ENCODE data around the gene UBAP1.

DNA sequence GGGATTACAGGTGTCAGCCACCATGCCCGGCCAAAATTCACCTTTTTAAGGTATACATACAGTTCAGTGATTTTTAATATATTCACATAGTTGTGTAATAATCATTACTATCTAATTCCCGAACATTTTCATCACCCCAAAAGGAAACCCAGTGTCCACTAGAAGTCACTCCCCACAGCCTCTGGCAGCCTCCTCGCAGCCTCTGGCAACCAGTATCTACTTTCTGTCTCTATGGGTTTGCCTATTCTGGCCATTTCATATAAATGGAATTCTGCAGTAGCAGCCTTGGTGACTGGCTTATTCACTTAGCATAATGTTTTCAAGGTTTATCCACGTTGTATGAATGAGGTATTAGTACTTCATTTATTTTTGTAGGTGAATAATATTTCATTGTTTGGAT, 59.0 kb downstream of the UBAP1 start:
- TF ChIP-seq, protein P1, sequence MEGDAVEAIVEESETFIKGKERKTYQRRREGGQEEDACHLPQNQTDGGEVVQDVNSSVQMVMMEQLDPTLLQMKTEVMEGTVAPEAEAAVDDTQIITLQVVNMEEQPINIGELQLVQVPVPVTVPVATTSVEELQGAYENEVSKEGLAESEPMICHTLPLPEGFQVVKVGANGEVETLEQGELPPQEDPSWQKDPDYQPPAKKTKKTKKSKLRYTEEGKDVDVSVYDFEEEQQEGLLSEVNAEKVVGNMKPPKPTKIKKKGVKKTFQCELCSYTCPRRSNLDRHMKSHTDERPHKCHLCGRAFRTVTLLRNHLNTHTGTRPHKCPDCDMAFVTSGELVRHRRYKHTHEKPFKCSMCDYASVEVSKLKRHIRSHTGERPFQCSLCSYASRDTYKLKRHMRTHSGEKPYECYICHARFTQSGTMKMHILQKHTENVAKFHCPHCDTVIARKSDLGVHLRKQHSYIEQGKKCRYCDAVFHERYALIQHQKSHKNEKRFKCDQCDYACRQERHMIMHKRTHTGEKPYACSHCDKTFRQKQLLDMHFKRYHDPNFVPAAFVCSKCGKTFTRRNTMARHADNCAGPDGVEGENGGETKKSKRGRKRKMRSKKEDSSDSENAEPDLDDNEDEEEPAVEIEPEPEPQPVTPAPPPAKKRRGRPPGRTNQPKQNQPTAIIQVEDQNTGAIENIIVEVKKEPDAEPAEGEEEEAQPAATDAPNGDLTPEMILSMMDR (IDR thresholded peaks at IDR 0.05), result no peak
- no peak for TF ChIP-seq POLR2A (IDR thresholded peaks at IDR 0.05)
